Measurements from ENCODE around the gene PINK1. TPM values are rescaled to one million over a fixed set of nuclear protein-coding genes. Genes with fewer than 3 reads are reported as not detected.

The PINK1 gene
- total RNA-seq, 1 experiment from 2014 or later: 48.6 TPM

- BruUV-seq (replicated peaks): TSS peak; percentile 10
- Histone ChIP-seq H3K36me3 (ENCODE audit: low read depth) (no peaks in the 10 kb centered on the region), H3K4me2 (peak overlapping the region; percentile 40), H3K9me3 (ENCODE audit: insufficient read depth, low read depth) (no peaks in the 10 kb centered on the region), H2AFZ (no peak overlapping the region), H3F3A (ENCODE audit: insufficient read depth, low read depth) (peaks cover 42% of the 10 kb centered on the region), H3K4me3 (no peak overlapping the region), H3K27ac (peak overlapping the region; percentile 95), H4K20me1 (ENCODE audit: insufficient read depth) (no peaks in the 10 kb centered on the region), H3K4me1 (replicated peaks; ENCODE audit: insufficient read depth) (peaks cover 35% of the 10 kb centered on the region), H3K9me2 (ENCODE audit: insufficient read depth) (no peaks in the 10 kb centered on the region), H3K27me3 (ENCODE audit: insufficient read depth, low read depth) (no peaks in the 10 kb centered on the region), H3K79me2 (ENCODE audit: low read depth) (no peaks in the 10 kb centered on the region)
- no peak for DNase-seq
- TF ChIP-seq, protein P1, sequence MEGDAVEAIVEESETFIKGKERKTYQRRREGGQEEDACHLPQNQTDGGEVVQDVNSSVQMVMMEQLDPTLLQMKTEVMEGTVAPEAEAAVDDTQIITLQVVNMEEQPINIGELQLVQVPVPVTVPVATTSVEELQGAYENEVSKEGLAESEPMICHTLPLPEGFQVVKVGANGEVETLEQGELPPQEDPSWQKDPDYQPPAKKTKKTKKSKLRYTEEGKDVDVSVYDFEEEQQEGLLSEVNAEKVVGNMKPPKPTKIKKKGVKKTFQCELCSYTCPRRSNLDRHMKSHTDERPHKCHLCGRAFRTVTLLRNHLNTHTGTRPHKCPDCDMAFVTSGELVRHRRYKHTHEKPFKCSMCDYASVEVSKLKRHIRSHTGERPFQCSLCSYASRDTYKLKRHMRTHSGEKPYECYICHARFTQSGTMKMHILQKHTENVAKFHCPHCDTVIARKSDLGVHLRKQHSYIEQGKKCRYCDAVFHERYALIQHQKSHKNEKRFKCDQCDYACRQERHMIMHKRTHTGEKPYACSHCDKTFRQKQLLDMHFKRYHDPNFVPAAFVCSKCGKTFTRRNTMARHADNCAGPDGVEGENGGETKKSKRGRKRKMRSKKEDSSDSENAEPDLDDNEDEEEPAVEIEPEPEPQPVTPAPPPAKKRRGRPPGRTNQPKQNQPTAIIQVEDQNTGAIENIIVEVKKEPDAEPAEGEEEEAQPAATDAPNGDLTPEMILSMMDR (conservative IDR thresholded peaks at IDR 0.05): no peak
- TF ChIP-seq EZH2 (IDR thresholded peaks at IDR 0.05; ENCODE audit: low read depth): no peak
- ChIA-PET POLR2A (ENCODE audit: unreplicated experiment) (interaction anchor here (0.5 to 2.1 kb wide), 5 partner anchors 25 to 431 kb away, joined by 3 to 20 read pairs (median 12); partner anchors contain the start of gene CDA), CTCF (interaction anchor here (0.5 to 1.5 kb wide), 4 partner anchors 19 to 397 kb away, joined by 4 to 11 read pairs (median 4); partner anchors contain the start of gene PINK1)
- intact Hi-C loops (cut with micrococcal nuclease; ENCODE audit: unreplicated experiment): loop anchor here (5.0 kb wide), 1 partner anchor 37 kb away; no protein-coding TSS in a partner anchor
Measured at GRCh38 chr1:20614131-20614579, 19.1 kb upstream of the PINK1 start.

DNA sequence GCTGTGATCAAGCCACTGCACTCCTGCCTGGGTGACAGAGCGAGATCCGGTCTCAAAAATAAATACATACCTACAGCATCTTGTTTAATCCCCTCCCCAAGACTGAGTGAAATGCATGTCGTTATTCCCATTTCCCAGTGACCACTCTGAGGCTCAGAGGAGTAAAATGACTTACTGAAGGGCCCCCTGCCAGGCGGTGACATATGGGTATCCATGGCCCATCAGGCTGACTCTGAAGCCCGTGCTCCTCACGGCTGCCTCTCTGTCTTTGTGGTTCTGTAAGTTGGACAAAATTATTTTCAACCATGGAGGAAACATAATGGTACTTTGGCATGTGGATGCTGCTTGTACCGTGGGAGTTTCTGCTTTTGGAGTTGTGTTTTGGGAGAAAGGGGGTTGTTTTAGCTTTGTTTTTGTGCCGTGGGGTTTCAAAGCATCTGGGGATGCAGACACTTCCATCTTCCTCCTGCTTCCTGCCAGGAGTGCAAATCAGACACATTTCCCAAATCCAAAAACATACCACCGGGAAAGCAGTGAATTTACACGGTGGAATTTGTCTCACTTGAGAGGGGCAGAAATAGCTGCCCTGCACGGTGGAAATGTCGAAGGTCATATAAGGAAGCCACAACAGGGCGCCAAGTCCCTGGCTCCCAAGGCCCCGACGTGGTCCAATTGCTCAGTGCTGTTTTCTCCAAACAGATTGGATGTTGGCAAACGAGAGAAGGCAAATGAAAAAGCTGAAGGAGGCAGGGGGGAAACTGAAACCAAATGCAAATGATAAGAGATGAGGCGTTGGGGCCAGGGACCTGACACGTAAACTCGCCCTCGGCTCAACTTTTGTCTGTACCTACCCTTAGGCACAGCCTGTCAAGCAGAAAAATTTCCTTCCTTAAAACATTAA, 17.1 kb upstream of the PINK1 start:
- Histone ChIP-seq H2AFZ (no peak overlapping the region), H3K27ac (no peak overlapping the region), H3K9me3 (ENCODE audit: insufficient read depth, low read depth) (no peaks in the 10 kb centered on the region), H3F3A (ENCODE audit: insufficient read depth, low read depth) (peaks cover 32% of the 10 kb centered on the region), H3K9me2 (ENCODE audit: insufficient read depth) (no peaks in the 10 kb centered on the region), H3K4me1 (replicated peaks; ENCODE audit: insufficient read depth) (peaks cover 29% of the 10 kb centered on the region), H3K4me3 (no peak overlapping the region), H3K4me2 (no peak overlapping the region), H3K79me2 (ENCODE audit: low read depth) (no peaks in the 10 kb centered on the region), H3K27me3 (ENCODE audit: insufficient read depth, low read depth) (no peaks in the 10 kb centered on the region), H4K20me1 (ENCODE audit: insufficient read depth) (no peaks in the 10 kb centered on the region), H3K36me3 (ENCODE audit: low read depth) (no peaks in the 10 kb centered on the region)
- no TSS peak for BruUV-seq (replicated peaks)
- DNase-seq: no peak
- ChIA-PET CTCF (no interaction called here), POLR2A (ENCODE audit: unreplicated experiment) (no interaction called here)
- intact Hi-C loops (cut with micrococcal nuclease; ENCODE audit: unreplicated experiment): no loop called here
- no peak for TF ChIP-seq EZH2 (IDR thresholded peaks at IDR 0.05; ENCODE audit: low read depth)
- TF ChIP-seq, protein P1 (conservative IDR thresholded peaks at IDR 0.05): no peak

GRCh38 chr1:20616847-20617487, 16.3 kb upstream of the PINK1 start:
- no peak overlapping the region for H3K27ac ChIP-seq
- no peak for DNase-seq
- POLR2A ChIA-PET (ENCODE audit: unreplicated experiment): interaction anchor here (0.6 kb wide), 1 partner anchor 85 kb away, joined by 3 read pairs; no protein-coding TSS in a partner anchor
- H2AFZ ChIP-seq: no peak overlapping the region
- H3K9me2 ChIP-seq (ENCODE audit: insufficient read depth): no peaks in the 10 kb centered on the region
- TF ChIP-seq, protein P1 (conservative IDR thresholded peaks at IDR 0.05): no peak
- TF ChIP-seq EZH2 (IDR thresholded peaks at IDR 0.05; ENCODE audit: low read depth): no peak
- H3K4me1 ChIP-seq (replicated peaks; ENCODE audit: insufficient read depth): peaks cover 28% of the 10 kb centered on the region
- no peaks in the 10 kb centered on the region for H3K36me3 ChIP-seq (ENCODE audit: low read depth)
- no peaks in the 10 kb centered on the region for H4K20me1 ChIP-seq (ENCODE audit: insufficient read depth)
- H3K4me2 ChIP-seq: no peak overlapping the region
- H3K9me3 ChIP-seq (ENCODE audit: insufficient read depth, low read depth): no peaks in the 10 kb centered on the region
- H3F3A ChIP-seq (ENCODE audit: insufficient read depth, low read depth): peaks cover 24% of the 10 kb centered on the region
- H3K4me3 ChIP-seq: no peak overlapping the region
- intact Hi-C loops (cut with micrococcal nuclease; ENCODE audit: unreplicated experiment): no loop called here
- no peaks in the 10 kb centered on the region for H3K27me3 ChIP-seq (ENCODE audit: insufficient read depth, low read depth)
- no peaks in the 10 kb centered on the region for H3K79me2 ChIP-seq (ENCODE audit: low read depth)
- CTCF ChIA-PET: no interaction called here
- BruUV-seq (replicated peaks): no TSS peak
